ENCODE data around the gene STK32C. TPM values are rescaled to one million over a fixed set of nuclear protein-coding genes. Genes with fewer than 3 reads are reported as not detected.

STK32C gene
- total RNA-seq, 4 donors from 2014 or later: 3.3 to 5.7 (median 3.5) TPM

DNA sequence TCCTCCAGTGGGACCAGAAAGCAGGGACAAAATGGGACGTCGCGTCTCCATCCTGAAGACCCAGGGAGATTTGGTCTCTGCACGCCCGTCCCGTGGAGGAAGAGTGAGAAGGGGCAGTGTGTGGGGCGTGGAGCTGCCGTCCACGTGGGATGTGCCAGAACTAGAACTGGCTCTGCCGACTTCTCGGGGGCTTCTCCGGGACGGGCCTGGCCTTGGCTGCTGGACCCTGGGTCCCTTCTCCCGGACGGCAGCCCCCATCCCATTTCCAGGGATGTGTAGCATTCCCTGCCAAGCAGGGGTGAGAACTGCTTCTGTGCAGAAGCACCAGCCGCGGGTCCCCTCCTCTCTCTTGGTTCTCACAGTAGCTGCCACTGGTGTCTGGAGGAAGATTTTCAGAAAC is 139.8 kb downstream of the STK32C start:
- intact Hi-C loops (cut with DNase I): no loop called here
- no peak overlapping the region for H3K4me3 ChIP-seq (replicated peaks in 1 of 3)
- DNase-seq: no peak
- TF ChIP-seq, protein P1, sequence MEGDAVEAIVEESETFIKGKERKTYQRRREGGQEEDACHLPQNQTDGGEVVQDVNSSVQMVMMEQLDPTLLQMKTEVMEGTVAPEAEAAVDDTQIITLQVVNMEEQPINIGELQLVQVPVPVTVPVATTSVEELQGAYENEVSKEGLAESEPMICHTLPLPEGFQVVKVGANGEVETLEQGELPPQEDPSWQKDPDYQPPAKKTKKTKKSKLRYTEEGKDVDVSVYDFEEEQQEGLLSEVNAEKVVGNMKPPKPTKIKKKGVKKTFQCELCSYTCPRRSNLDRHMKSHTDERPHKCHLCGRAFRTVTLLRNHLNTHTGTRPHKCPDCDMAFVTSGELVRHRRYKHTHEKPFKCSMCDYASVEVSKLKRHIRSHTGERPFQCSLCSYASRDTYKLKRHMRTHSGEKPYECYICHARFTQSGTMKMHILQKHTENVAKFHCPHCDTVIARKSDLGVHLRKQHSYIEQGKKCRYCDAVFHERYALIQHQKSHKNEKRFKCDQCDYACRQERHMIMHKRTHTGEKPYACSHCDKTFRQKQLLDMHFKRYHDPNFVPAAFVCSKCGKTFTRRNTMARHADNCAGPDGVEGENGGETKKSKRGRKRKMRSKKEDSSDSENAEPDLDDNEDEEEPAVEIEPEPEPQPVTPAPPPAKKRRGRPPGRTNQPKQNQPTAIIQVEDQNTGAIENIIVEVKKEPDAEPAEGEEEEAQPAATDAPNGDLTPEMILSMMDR (IDR thresholded peaks at IDR 0.05): no peak
- TF ChIP-seq POLR2A (IDR thresholded peaks at IDR 0.05): no peak
- no peaks in the 10 kb centered on the region for H3K36me3 ChIP-seq
- H3K27me3 ChIP-seq: no peaks in the 10 kb centered on the region
- 88 to 91% methylated on average over 17 of the region's 17 CpGs for WGBS, 2 donors
- no peak overlapping the region for H3K27ac ChIP-seq
- H3K4me1 ChIP-seq: peaks cover 0 to 4% of the 10 kb centered on the region in 2 donors
- no peaks in the 10 kb centered on the region for H3K9me3 ChIP-seq

DNA sequence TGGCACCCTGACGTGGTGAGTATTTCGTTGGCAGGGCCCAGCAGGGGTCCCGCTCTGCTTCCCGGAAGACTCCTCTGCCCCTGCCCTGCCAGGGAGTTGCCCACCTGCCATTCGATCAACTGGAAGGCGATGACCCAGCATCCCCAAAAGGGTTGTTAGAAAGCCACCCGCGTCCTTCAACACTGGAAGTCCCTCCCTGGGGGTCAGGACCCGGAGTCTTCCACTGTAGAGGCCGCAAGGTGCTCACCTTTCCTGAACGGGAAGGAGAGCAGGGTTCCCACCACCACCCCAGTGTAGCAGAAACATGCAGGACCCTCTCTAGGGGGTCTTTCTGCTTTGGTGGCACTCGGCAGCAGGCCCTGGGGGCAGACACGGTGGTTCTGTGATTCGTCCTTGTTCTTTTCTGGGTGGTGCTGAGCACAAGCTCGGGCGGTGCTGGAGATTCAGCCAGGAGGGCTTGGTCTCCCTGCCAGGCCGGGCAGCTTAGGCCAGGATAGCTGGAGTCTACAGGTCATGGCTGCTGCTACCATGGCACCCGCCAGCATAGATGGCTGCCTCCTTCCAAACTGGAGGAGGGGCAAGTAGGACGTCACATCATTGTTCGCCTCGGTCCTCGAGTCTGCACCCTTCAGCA is 140.6 kb downstream of the STK32C start:
- 89 to 90% methylated on average over 14 to 16 of the region's 22 CpGs for WGBS, 2 donors
- Histone ChIP-seq H3K27ac (no peak overlapping the region), H3K9me3 (no peaks in the 10 kb centered on the region), H3K4me3 (replicated peaks in 1 of 3) (no peak overlapping the region), H3K27me3 (no peaks in the 10 kb centered on the region), H3K4me1 (peaks cover 7 to 12% of the 10 kb centered on the region in 2 donors), H3K36me3 (no peaks in the 10 kb centered on the region)
- no peak for TF ChIP-seq POLR2A (IDR thresholded peaks at IDR 0.05)
- TF ChIP-seq, protein P1 (IDR thresholded peaks at IDR 0.05): no peak
- no peak for DNase-seq
- intact Hi-C loops (cut with DNase I): no loop called here

DNA sequence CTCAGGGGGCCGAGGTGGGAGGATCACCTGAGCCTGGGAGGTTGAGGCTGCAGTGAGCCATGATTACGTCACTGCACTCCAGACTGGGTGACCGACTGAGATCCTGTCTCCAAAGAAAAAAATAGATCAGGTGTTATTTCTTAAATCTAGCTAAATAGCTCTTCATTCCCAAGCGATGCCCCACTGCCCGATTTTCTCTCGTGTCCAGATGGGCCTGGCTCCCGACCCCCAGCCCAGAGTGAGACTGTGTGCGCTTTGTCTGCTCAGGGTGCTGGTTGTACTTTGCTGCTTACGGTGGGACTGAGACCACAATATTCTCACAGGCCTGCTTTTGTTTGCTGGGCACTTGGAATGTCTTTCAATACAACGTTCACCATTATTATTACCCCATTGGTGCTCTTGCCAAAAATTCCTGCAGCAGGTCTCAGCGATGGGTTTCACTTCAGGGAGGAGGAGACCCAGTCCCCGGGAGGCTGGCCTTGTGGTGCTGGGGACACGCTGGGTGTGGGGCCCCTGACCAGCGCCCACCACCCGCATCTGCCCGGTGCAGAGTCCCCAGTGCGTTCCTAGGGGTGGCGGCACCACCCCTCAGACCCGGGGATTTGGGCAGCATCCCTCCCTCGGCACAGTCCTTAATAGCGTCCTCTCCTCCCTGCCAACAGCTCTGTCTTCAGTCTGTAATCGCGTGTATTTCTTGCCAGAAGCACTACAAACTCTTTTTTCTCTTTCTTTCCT is 141.4 kb downstream of the STK32C start:
- TF ChIP-seq, protein P1 (IDR thresholded peaks at IDR 0.05): no peak
- TF ChIP-seq POLR2A (IDR thresholded peaks at IDR 0.05): no peak
- intact Hi-C loops (cut with DNase I): no loop called here
- H3K36me3 ChIP-seq: no peaks in the 10 kb centered on the region
- WGBS, 2 donors: 86% methylated on average over 23 of the region's 23 CpGs
- H3K4me3 ChIP-seq (replicated peaks in 1 of 3): no peak overlapping the region
- no peak overlapping the region for H3K27ac ChIP-seq
- peaks cover 11 to 16% of the 10 kb centered on the region in 2 donors for H3K4me1 ChIP-seq
- no peak for DNase-seq
- H3K27me3 ChIP-seq: no peaks in the 10 kb centered on the region
- no peaks in the 10 kb centered on the region for H3K9me3 ChIP-seq

DNA sequence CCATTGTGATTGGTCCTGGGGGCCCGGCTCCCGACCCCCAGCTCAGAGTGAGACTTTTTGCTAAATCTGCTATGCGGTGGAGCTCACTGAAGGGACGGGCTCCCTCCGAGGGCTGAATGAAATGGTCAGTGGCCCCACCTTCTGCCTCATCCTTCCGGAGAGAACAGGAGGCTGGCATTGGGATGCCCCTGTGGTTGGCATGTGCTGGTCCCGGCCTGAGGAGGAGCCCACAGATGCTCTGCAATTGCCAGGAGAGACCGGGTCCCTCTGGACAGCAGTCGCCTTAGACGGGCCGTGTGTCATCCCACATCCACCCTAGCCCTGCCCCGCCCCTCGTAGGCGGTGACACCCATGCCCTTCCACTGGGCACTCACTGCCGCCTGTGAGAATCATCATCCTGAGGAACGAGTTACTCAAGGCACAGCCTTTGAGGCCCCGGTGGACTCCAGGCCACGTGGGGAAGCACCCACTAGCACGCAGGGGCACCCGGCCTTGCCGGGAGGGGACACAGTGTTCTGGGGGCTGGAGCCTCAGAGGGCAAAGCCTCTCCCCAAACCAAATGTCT is 142.3 kb downstream of the STK32C start:
- TF ChIP-seq POLR2A (IDR thresholded peaks at IDR 0.05): no peak
- TF ChIP-seq, protein P1 (IDR thresholded peaks at IDR 0.05): no peak
- no peaks in the 10 kb centered on the region for H3K27me3 ChIP-seq
- H3K9me3 ChIP-seq: no peaks in the 10 kb centered on the region
- intact Hi-C loops (cut with DNase I): no loop called here
- H3K36me3 ChIP-seq: no peaks in the 10 kb centered on the region
- 89 to 100% methylated on average over 2 to 9 of the region's 21 CpGs for WGBS, 2 donors
- H3K4me3 ChIP-seq (replicated peaks in 1 of 3): no peak overlapping the region
- H3K27ac ChIP-seq: no peak overlapping the region
- DNase-seq: no peak
- H3K4me1 ChIP-seq: peaks cover 11 to 16% of the 10 kb centered on the region in 2 donors

DNA sequence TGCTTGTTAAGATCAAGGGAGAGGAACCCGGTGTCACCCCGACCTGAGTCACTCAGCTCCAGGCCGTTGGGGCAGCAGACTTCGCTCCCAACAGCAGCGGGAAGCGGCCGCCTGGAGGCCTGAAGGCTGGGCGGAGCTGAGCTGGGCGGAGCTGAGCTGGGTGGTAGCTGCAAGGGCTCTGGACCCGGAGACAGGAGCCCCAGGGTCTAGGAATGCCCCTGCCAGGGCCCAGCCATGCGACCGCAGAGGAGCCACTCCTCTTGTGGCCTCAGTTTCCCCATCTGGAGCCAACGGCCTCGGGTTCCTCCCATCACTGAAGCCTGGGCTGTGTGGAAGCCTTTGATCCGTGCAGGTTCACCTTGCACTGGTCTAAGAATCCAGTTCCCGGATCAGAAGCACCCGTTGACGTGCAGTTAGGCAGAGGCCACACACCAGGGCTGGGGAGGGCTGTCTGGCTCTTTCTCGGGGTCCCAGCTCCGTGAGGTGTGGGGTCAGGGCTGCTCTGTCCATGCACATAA is 142.9 kb downstream of the STK32C start:
- Histone ChIP-seq H3K4me1 (peaks cover 11 to 16% of the 10 kb centered on the region in 2 donors), H3K27ac (no peak overlapping the region), H3K9me3 (no peaks in the 10 kb centered on the region), H3K36me3 (no peaks in the 10 kb centered on the region), H3K27me3 (no peaks in the 10 kb centered on the region), H3K4me3 (replicated peaks in 1 of 3) (no peak overlapping the region)
- intact Hi-C loops (cut with DNase I): no loop called here
- TF ChIP-seq, protein P1 (IDR thresholded peaks at IDR 0.05): no peak
- no peak for TF ChIP-seq POLR2A (IDR thresholded peaks at IDR 0.05)
- no peak for DNase-seq
- 56 to 63% methylated on average over 13 to 19 of the region's 20 CpGs for WGBS, 2 donors
